Smooth muscle cell (in vitro differentiated cells): ENCODE results near the gene TRIM62. TPM values are rescaled to one million over a fixed set of nuclear protein-coding genes. Genes with fewer than 3 reads are reported as not detected.
A peak's percentile ranks its signal among the peaks of the same experiment; 100 is the strongest.

ENCODE experiments used
- DNase-seq: peaks from one replicate; lab custom pipeline; 2025; ENCODE audit not compliant: unreplicated experiment; lab: John Stamatoyannopoulos, UW
- H2AFZ ChIP-seq: fragments of 200-600 bp; sonication (generic); 2 replicates; pipeline ENCODE4 v1.6.0; 2016; ENCODE audit warnings: antibody characterized with exemption, low read depth, mild to moderate bottlenecking
- H3F3A ChIP-seq: fragments of 200-600 bp; sonication (generic); 2 replicates; pipeline ENCODE4 v1.6.0; 2017; ENCODE audit warnings: antibody characterized with exemption, low read depth
- H3K27ac ChIP-seq: fragments of 200-600 bp; sonication (generic); 2 replicates; pipeline ENCODE4 v1.5.1; 2016; ENCODE audit warnings: low read depth, mild to moderate bottlenecking
- H3K27me3 ChIP-seq: fragments of 200-600 bp; sonication (generic); 2 replicates; pipeline ENCODE4 v1.6.1; 2016; ENCODE audit warnings: low read depth, mild to moderate bottlenecking
- H3K36me3 ChIP-seq: fragments of 200-600 bp; sonication (generic); 2 replicates; pipeline ENCODE4 v1.5.1; 2016; ENCODE audit warnings: low read depth
- H3K4me1 ChIP-seq: fragments of 200-600 bp; sonication (generic); 2 replicates; pipeline ENCODE4 v1.5.1; 2016; ENCODE audit warnings: low read depth
- H3K4me2 ChIP-seq: fragments of 200-600 bp; sonication (generic); 2 replicates; pipeline ENCODE4 v1.6.0; 2016; ENCODE audit warnings: mild to moderate bottlenecking
- H3K4me3 ChIP-seq: fragments of 200-600 bp; sonication (generic); 2 replicates; pipeline ENCODE4 v1.5.1; 2016; ENCODE audit warnings: mild to moderate bottlenecking
- H3K79me2 ChIP-seq: fragments of 200-600 bp; sonication (generic); 2 replicates; pipeline ENCODE4 v1.6.0; 2016; ENCODE audit warnings: low read depth, mild to moderate bottlenecking
- H3K9ac ChIP-seq: fragments of 200-600 bp; sonication (generic); 2 replicates; pipeline ENCODE4 v1.6.0; 2016; ENCODE audit warnings: low read depth
- H3K9me3 ChIP-seq: fragments of 200-600 bp; sonication (generic); replicated peaks from 2 replicates; pipeline ENCODE4 v1.5.1; 2016; ENCODE audit warnings: low read depth
- H4K20me1 ChIP-seq: fragments of 200-600 bp; sonication (generic); 2 replicates; pipeline ENCODE4 v1.6.0; 2016; ENCODE audit warnings: low read depth
- WGBS: methylation state at CpG from one replicate; pipeline ENCODE4 v1.1.7; 2016; ENCODE audit warnings: low lambda C conversion rate; 5-methylcytosine and 5-hydroxymethylcytosine counted together
- polyA plus RNA-seq: library from polyadenylated mRNA; unstranded; fragments of >200 nt; fragmentation: Nextera tagmentation; extraction: Ambion mirVana; gene quantifications from 2 replicates; pipeline ENCODE4 v1.2.1, GENCODE V29; 2016
- total RNA-seq: library from RNA; depleted of rRNA; stranded (reverse); fragments of >200 nt; gene quantifications from 2 replicates; pipeline ENCODE4 v1.2.3, GENCODE V29; 2014
- TF ChIP-seq, protein P1 (sequence below): fragments of 200-600 bp; sonication (generic); IDR thresholded peaks from 2 replicates; pipeline ENCODE4 v1.5.1; 2017; ENCODE audit warnings: borderline replicate concordance, mild to moderate bottlenecking, antibody characterized with exemption; ENCODE audit not compliant: insufficient read depth, poor library complexity, severe bottlenecking

TRIM62 gene
- total and polyA plus RNA-seq, 2 experiments from 2014 or later: 1.3 to 3.9 TPM

DNA sequence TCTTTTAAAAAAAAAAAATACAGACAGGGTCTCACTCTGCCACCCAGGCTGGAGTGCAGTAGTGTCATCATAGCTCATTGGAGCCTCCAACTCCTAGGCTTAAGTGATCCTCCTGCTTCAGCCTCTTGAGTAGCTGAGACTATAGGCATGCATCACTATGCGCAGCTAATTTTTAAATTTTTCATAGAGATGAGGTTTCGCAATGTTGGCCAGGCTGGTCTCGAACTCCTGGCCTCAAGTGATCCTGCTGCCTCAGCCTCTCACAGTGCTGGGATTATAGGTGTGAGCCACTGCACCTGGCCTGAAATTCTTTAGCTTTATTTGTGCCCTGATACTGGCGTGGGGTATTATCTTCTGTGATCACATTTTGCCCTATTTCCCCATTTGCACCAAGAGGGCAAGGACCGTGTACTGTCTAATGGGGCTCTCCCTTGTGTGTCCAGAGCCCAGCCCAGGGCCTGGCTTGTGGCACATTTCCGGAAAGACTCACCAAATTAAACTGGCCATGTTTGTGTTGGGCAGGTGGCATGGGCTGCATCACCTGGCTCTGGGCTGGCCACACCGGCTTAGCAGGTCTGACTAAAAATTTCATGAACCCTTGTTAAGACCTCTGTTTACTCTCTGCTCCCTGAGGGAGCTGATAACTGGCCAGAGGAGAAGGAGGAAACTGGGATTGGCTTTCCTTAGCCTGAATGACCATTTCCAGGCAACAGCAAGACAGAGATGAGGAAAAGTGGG lies 32.2 kb downstream of the TRIM62 start:
- Histone ChIP-seq H3K79me2 (no peaks in the 10 kb centered on the region), H3K27ac (no peak overlapping the region), H3K9me3 (no peaks in the 10 kb centered on the region), H3K36me3 (no peaks in the 10 kb centered on the region), H4K20me1 (no peaks in the 10 kb centered on the region), H3K4me2 (peak overlapping the region; percentile 17), H3K9ac (no peak overlapping the region), H3F3A (no peaks in the 10 kb centered on the region), H2AFZ (no peak overlapping the region), H3K27me3 (no peaks in the 10 kb centered on the region), H3K4me3 (no peak overlapping the region), H3K4me1 (peaks cover 15% of the 10 kb centered on the region)
- no peak for DNase-seq
- TF ChIP-seq, protein P1, sequence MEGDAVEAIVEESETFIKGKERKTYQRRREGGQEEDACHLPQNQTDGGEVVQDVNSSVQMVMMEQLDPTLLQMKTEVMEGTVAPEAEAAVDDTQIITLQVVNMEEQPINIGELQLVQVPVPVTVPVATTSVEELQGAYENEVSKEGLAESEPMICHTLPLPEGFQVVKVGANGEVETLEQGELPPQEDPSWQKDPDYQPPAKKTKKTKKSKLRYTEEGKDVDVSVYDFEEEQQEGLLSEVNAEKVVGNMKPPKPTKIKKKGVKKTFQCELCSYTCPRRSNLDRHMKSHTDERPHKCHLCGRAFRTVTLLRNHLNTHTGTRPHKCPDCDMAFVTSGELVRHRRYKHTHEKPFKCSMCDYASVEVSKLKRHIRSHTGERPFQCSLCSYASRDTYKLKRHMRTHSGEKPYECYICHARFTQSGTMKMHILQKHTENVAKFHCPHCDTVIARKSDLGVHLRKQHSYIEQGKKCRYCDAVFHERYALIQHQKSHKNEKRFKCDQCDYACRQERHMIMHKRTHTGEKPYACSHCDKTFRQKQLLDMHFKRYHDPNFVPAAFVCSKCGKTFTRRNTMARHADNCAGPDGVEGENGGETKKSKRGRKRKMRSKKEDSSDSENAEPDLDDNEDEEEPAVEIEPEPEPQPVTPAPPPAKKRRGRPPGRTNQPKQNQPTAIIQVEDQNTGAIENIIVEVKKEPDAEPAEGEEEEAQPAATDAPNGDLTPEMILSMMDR: no peak
- WGBS: 89% methylated on average over 7 of the region's 7 CpGs

GRCh38 chr1:33148615-33149014 lies 33.2 kb downstream of the TRIM62 start:
- no peak overlapping the region for H3K4me2 ChIP-seq
- TF ChIP-seq, protein P1: no peak

GRCh38 chr1:33147997-33148314 lies 33.9 kb downstream of the TRIM62 start:
- DNase-seq: no peak
- Histone ChIP-seq H3K79me2 (no peaks in the 10 kb centered on the region), H3K36me3 (no peaks in the 10 kb centered on the region), H3K27ac (no peak overlapping the region), H3F3A (no peaks in the 10 kb centered on the region), H3K9me3 (no peaks in the 10 kb centered on the region), H4K20me1 (no peaks in the 10 kb centered on the region), H3K4me3 (no peak overlapping the region), H3K4me2 (no peak overlapping the region), H3K27me3 (no peaks in the 10 kb centered on the region), H3K9ac (no peak overlapping the region), H3K4me1 (peaks cover 24% of the 10 kb centered on the region), H2AFZ (no peak overlapping the region)
- TF ChIP-seq, protein P1: peak; percentile 31
- WGBS: 53% methylated on average over 3 of the region's 3 CpGs

More at GRCh38 chr1:33148615-33149014, 33.2 kb downstream of the TRIM62 start:
- WGBS: 89% methylated on average over 3 of the region's 3 CpGs
- H3K9me3 ChIP-seq: no peaks in the 10 kb centered on the region
- H3K36me3 ChIP-seq: no peaks in the 10 kb centered on the region
- H3K27me3 ChIP-seq: no peaks in the 10 kb centered on the region
- no peaks in the 10 kb centered on the region for H3F3A ChIP-seq
- no peak for DNase-seq
- H3K4me3 ChIP-seq: no peak overlapping the region
- H3K79me2 ChIP-seq: no peaks in the 10 kb centered on the region
- H3K27ac ChIP-seq: no peak overlapping the region
- no peak overlapping the region for H3K9ac ChIP-seq
- H2AFZ ChIP-seq: no peak overlapping the region
- H4K20me1 ChIP-seq: no peaks in the 10 kb centered on the region
- H3K4me1 ChIP-seq: peaks cover 17% of the 10 kb centered on the region

GRCh38 chr1:33147275-33147996 lies 34.4 kb downstream of the TRIM62 start:
- H3K9ac ChIP-seq: no peak overlapping the region
- no peak overlapping the region for H3K27ac ChIP-seq
- H3F3A ChIP-seq: no peaks in the 10 kb centered on the region
- no peaks in the 10 kb centered on the region for H3K27me3 ChIP-seq
- H3K4me2 ChIP-seq: no peak overlapping the region
- TF ChIP-seq, protein P1: no peak
- H4K20me1 ChIP-seq: no peaks in the 10 kb centered on the region
- WGBS: 97% methylated on average over 30 of the region's 30 CpGs
- H3K36me3 ChIP-seq: no peaks in the 10 kb centered on the region
- H3K4me1 ChIP-seq: peaks cover 29% of the 10 kb centered on the region
- H3K9me3 ChIP-seq: no peaks in the 10 kb centered on the region
- H3K79me2 ChIP-seq: no peaks in the 10 kb centered on the region
- no peak overlapping the region for H2AFZ ChIP-seq
- DNase-seq: no peak
- H3K4me3 ChIP-seq: no peak overlapping the region
